NCI-H1694 (cell line): Measurements from ENCODE around the gene SRF.

Source experiments
- DNase-seq: peaks from one replicate; lab custom pipeline; 2025; lab: John Stamatoyannopoulos, UW

Gene SRF

DNA sequence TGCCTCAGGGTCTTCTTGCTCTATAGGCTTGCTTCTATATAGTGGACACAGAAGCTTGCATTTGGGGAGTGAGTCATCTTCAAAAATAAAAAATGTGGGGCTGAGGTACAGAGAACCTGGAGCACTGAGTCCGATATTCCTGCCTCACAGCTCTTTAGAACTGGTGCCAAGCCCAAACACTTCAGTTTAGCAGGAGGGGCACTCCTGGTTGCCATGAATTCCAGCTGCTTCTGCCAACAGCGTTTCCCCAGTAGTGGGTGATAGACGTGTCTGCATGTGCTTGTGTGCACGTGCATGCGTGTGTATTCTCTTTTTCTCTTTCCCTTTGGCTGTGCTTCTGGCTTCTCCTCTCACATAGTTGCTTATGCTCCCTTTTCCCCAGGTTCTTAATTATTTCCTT lies 46.3 kb downstream of the SRF start:
- DNase-seq: no peak

DNA sequence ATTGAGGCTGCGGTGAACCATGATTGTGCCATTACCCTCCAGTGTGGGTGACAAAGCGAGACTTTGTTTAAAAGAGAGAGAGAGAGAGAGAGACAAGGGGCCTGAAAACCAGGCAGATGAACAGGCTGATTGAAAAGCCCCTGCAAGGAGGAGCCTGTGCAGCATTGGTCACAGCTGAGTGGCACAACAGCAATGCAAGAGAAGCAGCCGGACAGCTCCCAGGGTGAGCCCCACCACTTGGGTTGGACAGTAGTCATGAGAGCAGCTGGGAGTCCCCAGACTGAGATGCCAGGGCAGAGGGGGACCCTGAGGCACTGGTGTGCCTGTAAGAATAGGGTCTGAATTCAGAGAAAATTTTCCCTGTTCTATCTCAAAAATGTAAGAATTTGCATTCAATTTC lies 48.0 kb downstream of the SRF start:
- no peak for DNase-seq

DNA sequence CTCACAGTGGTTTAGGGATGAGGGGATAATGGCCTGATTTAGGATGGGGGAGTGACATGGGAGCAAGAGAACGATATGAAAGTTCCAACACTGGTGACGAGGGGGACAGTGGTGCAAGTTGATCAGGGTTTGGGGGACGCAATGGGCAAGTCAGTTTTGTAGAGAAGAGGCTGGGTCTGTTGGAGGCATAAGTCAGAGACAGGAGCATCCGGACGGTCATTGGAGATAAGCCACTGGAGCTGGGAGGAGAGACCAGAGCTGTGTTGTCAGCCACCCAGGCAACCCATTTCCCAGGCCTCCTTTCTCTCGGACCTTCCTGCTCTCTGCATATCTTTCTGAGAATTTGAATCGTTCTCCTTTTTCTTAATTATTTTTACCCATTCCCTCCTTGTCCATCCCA lies 48.7 kb downstream of the SRF start:
- DNase-seq: no peak

DNA sequence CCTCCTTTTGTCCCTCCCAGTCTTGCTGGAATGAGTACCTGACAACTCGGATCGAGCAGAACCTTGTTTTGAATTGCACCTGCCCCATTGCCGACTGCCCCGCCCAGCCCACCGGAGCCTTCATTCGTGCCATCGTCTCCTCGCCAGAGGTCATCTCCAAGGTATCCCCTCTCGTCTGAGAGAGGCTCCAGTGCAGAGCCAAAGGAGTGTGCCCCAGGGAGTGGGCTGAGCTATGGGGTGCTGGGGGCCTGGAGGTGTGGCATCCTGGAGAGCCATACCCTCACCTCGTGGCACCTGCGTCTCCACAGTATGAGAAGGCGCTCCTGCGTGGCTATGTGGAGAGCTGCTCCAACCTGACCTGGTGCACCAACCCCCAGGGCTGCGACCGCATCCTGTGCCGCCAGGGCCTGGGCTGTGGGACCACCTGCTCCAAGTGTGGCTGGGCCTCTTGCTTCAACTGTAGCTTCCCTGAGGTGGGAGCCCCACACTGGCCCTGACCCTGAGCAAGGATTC lies 49.4 kb downstream of the SRF start:
- no peak for DNase-seq

DNA sequence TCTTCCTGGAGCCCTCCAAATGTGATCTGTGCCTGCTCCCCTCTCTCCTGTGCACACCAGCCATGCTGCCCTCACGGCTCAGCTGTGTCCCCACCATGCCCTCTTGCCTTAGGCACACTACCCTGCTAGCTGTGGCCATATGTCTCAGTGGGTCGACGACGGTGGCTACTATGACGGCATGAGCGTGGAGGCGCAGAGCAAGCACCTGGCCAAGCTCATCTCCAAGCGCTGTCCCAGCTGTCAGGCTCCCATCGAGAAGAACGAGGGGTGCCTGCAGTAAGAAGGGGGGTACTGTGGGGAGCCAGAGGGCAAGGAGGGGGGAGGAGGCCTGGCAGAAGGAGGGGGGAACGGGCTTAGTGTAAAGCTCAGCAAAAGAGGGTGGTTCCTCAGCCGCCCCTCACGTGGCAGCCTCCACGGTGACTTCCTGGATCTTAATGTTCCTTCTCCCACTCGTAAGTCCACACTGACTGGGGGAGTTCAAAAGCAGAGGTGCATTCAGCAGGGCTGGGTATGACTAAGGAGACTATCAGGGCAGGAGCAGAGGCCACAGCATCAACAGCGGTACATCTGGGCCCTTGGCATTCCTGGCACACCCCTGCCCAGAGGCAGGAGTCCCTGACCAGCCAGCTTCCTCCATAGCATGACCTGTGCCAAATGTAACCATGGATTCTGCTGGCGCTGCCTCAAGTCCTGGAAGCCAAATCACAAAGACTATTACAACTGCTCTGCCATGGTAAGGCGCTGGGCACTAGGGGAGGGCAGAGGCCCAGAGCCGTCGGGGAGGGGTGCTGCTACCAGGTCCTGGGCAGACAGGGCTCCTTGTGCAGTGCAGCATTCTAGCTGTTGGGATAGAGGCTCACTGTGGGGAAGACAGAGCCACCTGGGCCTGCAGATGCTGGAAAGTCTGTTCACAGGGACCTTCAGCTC lies 50.2 kb downstream of the SRF start:
- DNase-seq: no peak

DNA sequence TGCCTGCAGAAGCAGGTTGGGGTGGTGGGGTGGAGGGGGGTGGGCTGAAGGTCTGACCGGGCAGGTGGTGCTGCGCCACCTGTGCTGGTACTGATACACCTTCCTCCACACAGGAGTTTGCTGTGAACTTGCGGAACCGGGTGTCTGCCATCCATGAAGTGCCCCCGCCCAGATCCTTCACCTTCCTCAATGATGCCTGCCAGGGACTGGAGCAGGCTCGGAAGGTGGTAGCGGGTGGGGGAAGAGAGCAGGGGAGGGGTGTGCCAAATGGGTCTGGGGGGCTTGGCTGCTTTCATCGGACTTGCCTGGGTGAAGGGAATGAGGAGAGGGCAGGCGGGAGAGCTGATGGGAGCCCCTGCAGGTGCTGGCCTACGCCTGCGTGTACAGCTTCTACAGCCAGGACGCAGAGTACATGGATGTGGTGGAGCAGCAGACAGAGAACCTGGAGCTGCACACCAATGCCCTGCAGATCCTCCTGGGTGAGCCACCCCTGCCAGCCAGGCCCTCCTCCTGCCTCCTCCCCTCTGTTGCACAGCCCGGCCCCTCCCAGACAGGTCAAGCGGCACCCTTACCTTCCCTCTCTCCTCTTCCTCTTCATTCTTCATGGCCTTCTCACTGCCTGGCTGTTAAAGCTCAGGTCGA lies 51.5 kb downstream of the SRF start:
- no peak for DNase-seq

DNA sequence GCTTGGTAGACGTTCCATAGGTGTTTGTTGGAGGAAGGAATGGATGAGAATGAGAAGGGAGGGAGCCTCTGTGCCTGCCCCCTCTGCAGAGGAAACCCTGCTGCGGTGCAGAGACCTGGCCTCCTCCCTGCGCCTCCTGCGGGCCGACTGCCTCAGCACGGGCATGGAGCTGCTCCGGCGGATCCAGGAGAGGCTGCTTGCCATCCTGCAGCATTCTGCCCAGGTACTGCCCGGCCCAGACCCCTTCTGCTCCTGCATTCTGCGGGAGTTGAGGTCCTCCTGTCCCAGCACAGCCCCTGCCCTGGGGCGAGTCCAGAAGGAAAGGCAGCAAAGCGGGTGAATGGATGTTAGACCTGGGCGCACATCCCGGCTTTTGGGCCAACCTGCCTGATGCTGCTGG lies 52.1 kb downstream of the SRF start:
- DNase-seq: no peak

DNA sequence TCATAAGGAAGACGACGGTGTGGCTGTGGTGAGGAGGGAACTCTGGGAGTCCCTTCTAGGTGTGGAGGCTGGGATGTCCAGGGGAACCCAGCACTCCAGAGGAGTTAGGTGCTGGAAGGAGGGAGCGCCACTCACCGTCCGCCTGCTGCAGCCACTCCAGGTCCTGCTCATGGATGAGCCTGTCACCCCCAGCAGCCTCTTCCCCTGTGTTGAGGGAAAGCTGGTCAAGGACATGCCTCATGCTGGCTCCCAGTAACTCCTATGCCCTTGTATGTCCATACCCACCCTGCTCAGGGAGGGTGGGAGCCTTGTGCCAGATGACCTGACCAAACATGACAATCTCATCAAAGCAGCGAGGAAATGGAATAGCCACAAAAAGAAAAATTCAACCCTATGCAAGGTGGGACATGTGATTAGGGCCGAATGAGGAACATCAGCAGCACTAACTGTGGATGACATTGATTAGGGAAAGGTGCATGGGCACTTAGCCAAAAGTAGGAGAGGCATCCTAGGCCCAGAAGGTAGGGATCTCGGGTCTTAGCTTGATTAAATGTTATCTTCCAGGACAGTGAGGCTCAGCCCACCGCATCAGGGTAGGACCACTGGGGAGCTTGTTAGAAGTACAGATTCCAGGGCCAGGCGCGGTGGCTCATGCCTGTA lies 55.3 kb downstream of the SRF start:
- DNase-seq: no peak

DNA sequence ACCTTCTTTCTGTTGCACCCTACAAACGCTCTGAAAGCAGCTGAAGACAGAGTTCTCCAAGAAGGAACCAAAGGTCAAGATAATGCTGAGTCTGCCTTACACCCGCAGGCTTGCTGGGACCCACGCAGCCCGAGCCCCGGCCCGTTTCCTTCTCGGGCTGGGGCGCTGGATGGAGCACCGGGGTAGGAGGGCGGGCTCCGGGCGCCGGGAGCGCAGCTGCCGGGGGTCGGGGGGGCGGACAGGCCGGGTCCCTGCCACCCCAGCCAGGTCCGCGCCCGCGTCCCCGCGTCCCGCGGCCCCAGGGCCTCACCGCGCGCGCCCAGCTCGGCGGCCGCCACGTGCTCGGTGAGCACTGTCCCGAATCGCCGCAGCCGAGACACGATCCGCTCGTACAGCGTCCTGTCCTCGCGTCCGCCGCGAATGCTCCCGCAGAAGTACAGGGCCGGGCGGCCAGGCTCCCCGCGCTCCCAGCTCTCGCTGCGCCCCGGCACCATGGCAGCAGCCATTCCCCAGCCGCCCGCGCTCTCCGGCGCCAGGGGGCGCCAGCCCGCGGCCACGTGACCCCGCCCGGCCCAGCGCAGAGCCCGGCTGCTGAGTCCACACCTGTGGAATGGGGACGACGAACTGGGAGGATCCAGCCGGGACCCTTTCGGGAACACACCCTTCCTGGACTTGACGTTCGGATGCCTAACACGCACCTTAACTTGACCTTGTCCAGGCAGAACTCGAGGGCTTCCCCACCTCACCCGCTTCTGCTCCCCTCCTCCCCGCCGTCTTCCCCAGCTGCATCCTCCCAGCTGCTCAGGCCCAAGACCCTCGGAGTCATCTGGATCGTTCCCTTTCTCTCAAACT lies 58.1 kb downstream of the SRF start, which contains the start of gene DNPH1:
Gene DNPH1 (minus strand): TSS at position 531 of the 852 bp plus-strand sequence. CDS start 25 bp downstream, at position 506.
- DNase-seq: no peak

DNA sequence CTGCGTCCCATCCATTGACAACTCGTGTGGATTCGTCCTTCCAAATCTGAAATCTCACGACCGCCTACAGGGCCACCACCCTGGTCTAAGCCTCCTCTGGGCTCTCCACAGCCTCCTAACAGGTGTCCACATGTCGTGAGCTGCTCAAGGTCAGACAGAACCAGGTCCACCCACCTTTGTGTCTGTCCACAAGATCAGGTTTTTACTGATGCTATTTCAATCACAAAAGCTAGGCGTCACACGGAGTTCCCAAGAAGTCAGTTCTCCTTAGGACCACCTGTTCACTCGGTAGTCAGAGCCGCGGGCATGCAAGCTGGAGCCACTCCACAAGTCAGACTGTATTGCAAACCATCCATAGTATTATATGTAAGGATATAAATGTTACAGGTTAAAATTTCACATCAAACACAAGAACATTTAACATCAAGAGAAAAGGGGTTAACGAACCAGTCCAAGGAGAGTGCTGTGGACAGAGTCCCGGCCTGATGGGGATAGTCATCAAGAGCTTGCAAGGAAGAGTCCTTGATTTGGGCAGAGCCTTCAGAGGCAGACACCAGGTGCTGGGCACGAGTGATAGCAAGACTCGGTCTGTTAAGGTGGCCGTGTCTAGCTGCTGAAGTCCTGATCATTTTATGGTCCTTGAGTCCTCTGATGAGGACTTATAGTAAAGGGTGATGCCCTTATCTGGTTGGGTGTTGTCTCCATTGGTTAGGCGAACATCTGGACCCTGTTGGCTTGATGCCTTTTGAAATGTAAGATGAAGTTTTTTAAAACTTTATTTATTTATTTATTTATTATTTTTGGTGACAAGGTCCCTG lies 58.9 kb downstream of the SRF start:
- DNase-seq: no peak

DNA sequence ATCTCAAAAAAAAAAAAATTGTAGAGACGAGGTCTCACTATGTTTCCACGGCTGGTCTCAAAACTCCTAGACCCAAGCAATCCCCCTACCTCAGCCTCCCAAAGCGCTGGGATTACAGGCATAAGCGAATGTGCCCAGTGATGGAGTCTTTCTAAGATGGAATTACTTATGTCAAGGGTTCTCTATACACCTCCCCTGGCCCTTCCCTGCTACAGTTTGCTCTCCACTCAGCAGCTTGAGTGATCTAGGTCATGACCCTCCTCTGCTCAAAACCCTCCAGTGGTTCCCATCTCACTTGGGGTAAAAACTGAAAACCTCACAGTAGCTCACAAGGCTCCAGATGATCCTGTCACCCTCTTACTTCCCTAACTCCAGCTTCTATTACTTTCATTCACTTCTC lies 60.0 kb downstream of the SRF start:
- no peak for DNase-seq
